AG04450 (cell line): ENCODE data around the gene TMEM59L. TPM values are rescaled to one million over a fixed set of nuclear protein-coding genes. Genes with fewer than 3 reads are reported as not detected.

Source experiments
- CTCF ChIA-PET: fragments of 300-600, 350-600 bp; formaldehyde crosslinking; extraction: SDS; loops from one replicate; lab custom pipeline; 2022; ENCODE audit warnings: antibody characterized with exemption, inconsistent platforms; lab: Charles Lee
- POLR2A ChIA-PET: fragments of 350-600 bp; formaldehyde crosslinking; extraction: SDS; loops from one replicate; lab custom pipeline; 2021; ENCODE audit warnings: antibody characterized with exemption, inconsistent platforms; lab: Yijun Ruan, JAX
- DNase-seq: peaks from one replicate; pipeline ENCODE4 v3.0.0-alpha.2; 2011; ENCODE audit warnings: low read depth, low spot score
- H3K27ac ChIP-seq: one replicate; pipeline ENCODE4 v1.5.1; 2012; ENCODE audit warnings: low read depth, low read length, control low read depth
- H3K27me3 ChIP-seq: one replicate; pipeline ENCODE4 v1.6.0; 2012; ENCODE audit warnings: low read length; ENCODE audit not compliant: control insufficient read depth, insufficient read depth
- H3K4me3 ChIP-seq: 2 replicates; pipeline ENCODE4 v1.5.1; 2011; ENCODE audit warnings: mild to moderate bottlenecking, low read depth, low read length, control low read depth
- H3K9me3 ChIP-seq: 2 replicates; pipeline ENCODE4 v1.5.1; 2012; ENCODE audit warnings: low read length; ENCODE audit not compliant: control insufficient read depth, insufficient read depth
- CTCF ChIP-seq: IDR thresholded peaks from 2 replicates; pipeline ENCODE4 v1.5.1; 2011; ENCODE audit warnings: low read depth, low read length, control low read depth, inconsistent platforms
- polyA plus RNA-seq: library from polyadenylated mRNA; depleted of rRNA; stranded (reverse); fragments of >200 nt; gene quantifications from 2 replicates; pipeline ENCODE4 v1.2.3, GENCODE V29; 2011

The TMEM59L gene
- polyA plus RNA-seq, 1 experiment, result 0.81 TPM

- Histone ChIP-seq H3K27ac (no peak overlapping the region), H3K27me3 (peaks cover under 1% of the 10 kb centered on the region), H3K4me3 (peak overlapping the region; percentile 46), H3K9me3 (peaks cover 3% of the 10 kb centered on the region; the same call in 1 of the 2 replicates)
- TF ChIP-seq CTCF, result peak; percentile 69
- ChIA-PET CTCF (interaction anchor here (0.5 to 2.6 kb wide), 25 partner anchors 9 to 1066 kb away, joined by 3 to 50 read pairs (median 4); partner anchors contain the start of gene UBA52), POLR2A (interaction anchor here (0.7 to 1.1 kb wide), 2 partner anchors 89 to 253 kb away, joined by 5 to 9 read pairs; partner anchors contain the start of gene CRTC1)
- DNase-seq, result no peak
Measured at GRCh38 chr19:18594096-18594823, 18.4 kb upstream of the TMEM59L start.

- H3K4me3 ChIP-seq, result peak overlapping the region; percentile 46
- peaks cover 3% of the 10 kb centered on the region; the same call in 1 of the 2 replicates for H3K9me3 ChIP-seq
- TF ChIP-seq CTCF, result no peak
- no peak for DNase-seq
- CTCF ChIA-PET, result interaction anchor here (0.7 to 2.6 kb wide), 10 partner anchors 8 to 253 kb away, joined by 3 to 50 read pairs (median 4); partner anchors contain the start of gene UBA52
- peaks cover 4% of the 10 kb centered on the region for H3K27me3 ChIP-seq
- H3K27ac ChIP-seq, result no peak overlapping the region
- POLR2A ChIA-PET, result interaction anchor here (1.1 kb wide), 1 partner anchor 252 kb away, joined by 5 read pairs; no protein-coding TSS in a partner anchor
Measured at GRCh38 chr19:18594824-18595373, 17.8 kb upstream of the TMEM59L start.

DNA sequence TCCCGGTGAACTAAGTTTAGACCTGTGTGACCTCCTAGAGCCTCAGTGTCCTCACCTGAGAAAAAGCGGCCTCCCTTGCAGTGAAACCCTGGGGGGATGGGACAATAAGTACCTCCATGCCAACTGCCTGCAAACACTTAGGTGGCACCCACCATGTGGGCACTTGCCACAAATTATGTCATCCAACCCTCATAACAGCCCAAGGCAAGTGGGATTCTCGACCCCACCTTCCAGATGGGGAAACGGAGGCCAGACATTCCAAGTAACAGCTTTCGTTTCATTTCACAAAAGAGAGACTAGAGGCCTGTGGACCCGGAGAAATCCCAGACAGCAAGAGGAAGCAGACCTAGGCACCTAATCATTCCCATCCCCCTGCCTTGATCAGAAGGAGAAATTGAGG, 17.2 kb upstream of the TMEM59L start:
- TF ChIP-seq CTCF, result no peak
- H3K27ac ChIP-seq, result no peak overlapping the region
- ChIA-PET POLR2A (no interaction called here), CTCF (interaction anchor here (0.7 to 1.5 kb wide), 3 partner anchors 81 to 252 kb away, joined by 3 to 4 read pairs (median 4); no protein-coding TSS in a partner anchor)
- peaks cover 3% of the 10 kb centered on the region; the same call in 1 of the 2 replicates for H3K9me3 ChIP-seq
- H3K4me3 ChIP-seq, result no peak overlapping the region
- no peak for DNase-seq
- peaks cover 4% of the 10 kb centered on the region for H3K27me3 ChIP-seq

- DNase-seq, result no peak
- no peak overlapping the region for H3K27ac ChIP-seq
- peaks cover 3% of the 10 kb centered on the region; the same call in 1 of the 2 replicates for H3K9me3 ChIP-seq
- ChIA-PET POLR2A (no interaction called here), CTCF (no interaction called here)
- TF ChIP-seq CTCF, result no peak
- H3K27me3 ChIP-seq, result peaks cover 4% of the 10 kb centered on the region
- H3K4me3 ChIP-seq, result no peak overlapping the region
Measured at GRCh38 chr19:18596752-18597157, 15.9 kb upstream of the TMEM59L start.
